HL-60/S4 treated with phorbol 12-myristate 13-acetate at 8.2 ng/mL for 4 days and 3 days (cell line): Measurements from ENCODE around the gene FAM161A.
"Not testable (repeated sequence)": the region's sequence is repeated elsewhere in the genome, so short reads cannot be mapped to it uniquely, and the experiment has no call there.

Source experiments
- in situ Hi-C: fragments of 300-500 bp; cut with MboI; formaldehyde crosslinking; loops from 2 replicates; pipeline ENCODE4 v1.15.0; 2022; ENCODE audit warnings: low sequenced_read_pairs

Gene FAM161A

GRCh38 chr2:61845320-61845719 is 8.5 kb downstream of the FAM161A start:
- in situ Hi-C loops = no loop called here

DNA sequence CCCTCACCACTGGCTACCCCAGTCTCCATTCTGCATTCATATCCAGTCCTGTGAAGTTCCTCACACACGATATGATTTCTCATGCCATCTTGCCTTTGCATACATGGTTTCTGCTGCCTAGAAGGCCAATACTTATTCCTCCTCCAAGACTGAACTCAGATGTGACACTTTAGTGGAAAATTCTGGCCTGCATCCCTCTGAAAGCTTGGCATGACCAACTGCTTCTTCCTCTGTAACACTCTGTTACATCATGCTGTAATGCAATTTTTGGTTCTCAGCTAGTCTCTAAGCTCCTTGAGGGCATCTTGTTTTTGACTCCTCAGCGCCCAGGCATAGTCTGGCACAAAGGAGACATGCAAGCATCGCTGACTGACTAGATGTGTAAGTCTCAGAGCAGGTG is 12.6 kb downstream of the FAM161A start:
- in situ Hi-C loops = no loop called here

- in situ Hi-C loops = no loop called here
Measured at GRCh38 chr2:61834893-61835292, 19.0 kb downstream of the FAM161A start.

- in situ Hi-C loops = no loop called here
Measured at GRCh38 chr2:61833971-61834370, 19.9 kb downstream of the FAM161A start.

- in situ Hi-C loops = no loop called here
Measured at GRCh38 chr2:61832183-61832841, 21.5 kb downstream of the FAM161A start.

DNA sequence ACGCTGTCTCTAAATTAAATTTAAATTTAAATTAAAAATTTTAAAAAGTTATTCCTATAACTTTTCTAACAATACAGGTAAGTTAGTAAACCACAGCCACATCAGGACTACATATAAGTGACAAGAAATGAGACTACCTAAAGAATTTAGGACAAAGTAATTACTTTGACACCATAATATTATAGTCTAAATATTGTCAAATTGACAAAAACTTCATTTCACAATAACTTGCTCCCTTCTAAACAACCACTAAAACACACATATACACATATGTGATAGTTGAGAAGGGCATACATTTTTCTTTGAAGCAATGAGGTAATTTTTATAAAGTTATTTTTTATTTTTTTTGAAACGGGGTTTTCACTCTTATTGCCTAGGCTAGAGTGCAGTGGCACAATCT is 31.6 kb downstream of the FAM161A start:
- in situ Hi-C loops = no loop called here

DNA sequence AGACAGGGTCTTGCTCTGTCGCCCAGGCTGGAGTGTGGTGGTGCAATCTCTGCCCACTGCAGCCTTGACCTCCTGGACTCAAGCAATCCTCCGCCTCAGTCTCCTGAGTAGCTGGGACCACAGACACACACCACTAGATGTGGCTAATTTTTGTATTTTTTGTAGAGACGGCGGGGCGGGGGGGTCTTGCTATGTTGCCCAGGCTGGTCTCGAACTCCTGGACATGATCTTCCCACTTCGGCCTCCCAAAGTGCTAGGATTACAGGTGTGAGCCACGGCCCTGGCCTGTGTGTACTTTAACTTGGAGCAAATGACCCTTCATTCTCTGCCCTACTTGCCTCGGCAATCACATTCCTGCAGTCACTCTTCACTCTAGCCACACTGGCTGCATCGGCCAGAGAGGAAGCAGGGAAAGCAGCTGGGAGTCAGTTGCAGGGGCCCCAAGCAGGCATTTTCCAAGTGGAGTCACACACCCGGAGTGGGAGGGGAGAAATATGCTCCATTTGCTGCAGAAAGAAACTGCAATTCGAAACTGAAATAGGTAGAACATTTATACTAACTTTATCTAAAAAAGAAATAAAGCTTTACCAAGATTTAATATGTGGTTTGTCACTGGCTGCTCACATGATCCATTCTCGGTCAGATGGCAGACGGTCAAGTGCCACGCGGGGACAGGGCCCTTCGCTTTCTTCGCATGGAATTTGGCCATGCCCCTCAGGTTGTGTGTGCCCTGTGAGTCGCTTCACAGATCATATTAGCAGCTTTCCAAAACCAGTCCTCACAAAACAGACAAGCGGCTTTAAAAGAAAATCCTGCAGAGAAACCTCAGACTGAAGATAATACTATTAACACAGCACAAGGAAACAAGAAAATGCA is 37.1 kb downstream of the FAM161A start:
- in situ Hi-C loops = no loop called here

DNA sequence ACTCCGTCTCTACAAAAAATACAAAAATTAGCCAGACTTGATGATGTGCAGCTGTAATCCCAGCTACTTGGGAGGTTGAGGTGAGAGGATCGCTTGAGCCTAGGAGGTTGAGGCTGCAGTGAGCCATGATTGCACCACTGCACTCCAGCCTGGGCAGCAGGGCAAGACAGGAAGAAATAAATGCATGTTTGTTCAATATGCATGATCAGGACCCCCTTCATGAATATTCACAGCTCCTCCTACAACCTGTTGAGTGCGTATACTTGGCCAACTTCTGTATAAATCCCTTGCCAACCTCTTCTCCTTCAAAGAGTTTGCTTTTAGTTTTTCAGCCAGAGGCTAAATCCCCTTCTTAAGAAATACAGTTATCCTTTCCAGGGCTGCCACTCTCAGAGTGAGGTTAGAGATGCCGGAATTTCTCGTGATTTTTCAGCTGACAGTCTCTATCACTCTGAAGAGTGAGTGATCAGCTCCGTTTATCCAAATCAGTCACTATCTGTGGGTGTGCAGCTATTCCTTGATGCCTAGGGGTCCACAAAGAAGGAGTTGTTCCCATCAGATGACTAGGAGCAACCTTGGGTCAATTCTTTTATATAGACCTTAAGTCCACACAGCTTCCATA is 39.2 kb downstream of the FAM161A start:
- in situ Hi-C loops = no loop called here

DNA sequence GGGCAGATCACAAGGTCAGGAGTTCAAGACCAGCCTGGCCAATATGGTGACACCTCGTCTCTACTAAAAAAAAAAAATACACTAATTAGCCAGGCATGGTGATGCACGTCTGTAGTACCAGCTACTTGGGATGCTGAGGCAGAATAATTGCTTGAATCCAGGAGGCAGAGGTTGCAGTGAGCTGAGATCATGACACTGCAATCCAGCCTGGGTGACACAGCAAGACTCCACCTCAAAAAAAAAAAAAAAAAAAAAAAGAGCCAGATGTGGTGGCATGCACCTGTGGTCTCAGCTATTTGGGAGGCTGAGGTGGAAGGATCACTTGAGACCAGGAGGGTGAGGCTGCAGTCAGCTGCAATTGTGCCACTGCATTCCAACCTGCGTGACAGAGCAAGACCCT is 40.5 kb downstream of the FAM161A start:
- in situ Hi-C loops = not testable (repeated sequence)

GRCh38 chr2:61811821-61812220 is 42.0 kb downstream of the FAM161A start:
- in situ Hi-C loops = no loop called here

GRCh38 chr2:61810203-61810602 is 43.7 kb downstream of the FAM161A start:
- in situ Hi-C loops = not testable (repeated sequence)

DNA sequence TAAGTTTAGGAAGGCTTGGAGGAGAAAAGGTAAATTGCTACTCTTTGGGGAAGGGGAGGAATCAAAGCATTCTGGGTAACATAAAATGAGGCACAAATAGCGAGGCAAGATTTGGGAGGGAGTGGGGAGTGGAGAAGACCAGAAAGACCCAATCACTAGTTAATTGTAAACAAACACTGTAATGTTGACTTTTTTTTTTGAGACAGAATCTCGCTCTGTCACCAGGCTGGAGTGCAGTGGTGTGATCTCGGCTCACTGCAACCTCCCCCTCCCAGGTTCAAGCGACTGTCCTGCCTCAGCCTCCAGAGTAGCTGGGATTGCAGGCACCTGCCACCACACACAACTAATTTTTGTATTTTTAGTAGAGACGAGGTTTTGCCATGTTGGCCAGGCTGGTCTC is 45.2 kb downstream of the FAM161A start:
- in situ Hi-C loops = not testable (repeated sequence)

- in situ Hi-C loops = no loop called here
Measured at GRCh38 chr2:61807036-61807757, 46.7 kb downstream of the FAM161A start.

DNA sequence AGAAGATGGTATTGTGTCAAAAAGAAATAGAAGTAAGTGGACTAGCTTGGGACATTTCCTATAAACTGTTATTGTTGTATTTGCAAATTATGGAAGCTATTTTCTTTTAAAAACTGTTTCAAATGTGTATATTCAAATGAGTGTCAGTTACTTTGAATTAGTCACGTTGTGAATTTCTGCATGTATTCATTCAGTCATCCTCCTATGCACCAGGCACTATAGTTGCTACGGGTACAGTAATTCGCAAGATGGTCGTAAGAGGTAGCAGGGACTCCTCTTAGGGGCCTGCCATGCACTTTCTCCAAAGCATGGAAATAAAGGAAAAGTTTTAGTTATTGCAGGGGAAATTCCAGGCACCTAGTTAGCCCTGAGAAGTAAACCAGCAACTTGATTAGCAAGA is 51.3 kb downstream of the FAM161A start:
- in situ Hi-C loops = no loop called here

DNA sequence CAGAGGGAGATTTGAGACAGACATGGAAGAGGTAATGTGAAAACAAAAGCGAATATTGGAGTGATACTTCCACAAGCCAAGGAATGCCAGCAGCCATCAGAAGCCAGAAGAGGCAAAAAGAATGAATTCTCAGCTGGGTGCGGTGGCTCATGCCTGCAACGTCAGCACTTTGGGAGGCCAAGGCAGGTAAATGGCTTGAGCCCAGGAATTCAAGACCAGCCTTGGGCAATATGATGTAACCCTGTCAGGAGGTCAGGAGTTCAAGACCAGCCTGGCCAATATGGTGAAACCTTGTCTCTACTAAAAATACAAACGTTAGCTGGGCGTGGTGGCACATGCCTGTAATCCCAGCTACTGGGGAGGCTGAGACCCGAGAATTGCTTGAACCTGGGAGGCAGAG is 54.8 kb downstream of the FAM161A start:
- in situ Hi-C loops = no loop called here

GRCh38 chr2:61797446-61797845 is 56.4 kb downstream of the FAM161A start:
- in situ Hi-C loops = not testable (repeated sequence)

GRCh38 chr2:61795408-61795807 is 58.5 kb downstream of the FAM161A start:
- in situ Hi-C loops = no loop called here

GRCh38 chr2:61793389-61793836 is 60.4 kb downstream of the FAM161A start:
- in situ Hi-C loops = no loop called here

GRCh38 chr2:61792355-61792890 is 61.4 kb downstream of the FAM161A start:
- in situ Hi-C loops = no loop called here

DNA sequence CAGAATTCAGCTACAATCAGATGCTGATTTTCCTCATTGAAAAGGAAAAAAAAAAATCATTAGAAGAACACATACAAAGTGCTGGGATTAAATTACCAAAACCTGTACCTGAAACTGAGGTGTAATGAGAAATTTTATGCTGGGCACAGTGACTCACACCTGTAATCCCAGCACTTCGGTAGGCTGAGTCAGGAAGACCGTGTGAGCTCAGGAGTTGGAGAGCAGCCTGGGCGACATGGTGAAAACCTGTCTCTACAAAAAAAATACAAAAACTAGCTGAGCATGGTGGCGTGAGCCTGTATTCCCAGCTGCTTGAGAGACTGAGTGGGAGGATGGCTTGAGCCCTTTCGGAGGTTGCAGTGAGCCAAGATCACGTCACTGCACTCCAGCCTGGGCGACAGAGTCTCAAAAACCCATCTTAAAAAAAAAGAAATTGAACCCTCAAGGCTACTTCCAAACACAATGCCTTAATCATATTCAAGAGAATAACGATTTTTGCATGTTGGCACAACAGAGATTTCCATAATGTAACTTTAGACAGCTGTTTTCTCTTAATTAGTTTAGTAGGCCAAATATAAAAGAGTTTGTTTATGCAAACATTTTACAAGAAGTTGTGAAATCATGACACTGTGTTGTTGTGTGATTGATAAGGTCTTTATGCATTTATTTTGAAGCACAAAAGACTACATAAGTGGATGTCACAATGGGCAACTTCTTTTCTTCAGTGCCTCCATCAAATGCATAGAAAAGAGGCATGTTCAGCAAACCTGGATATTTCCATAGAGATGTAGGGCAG is 63.9 kb downstream of the FAM161A start:
- in situ Hi-C loops = no loop called here
